NT2/D1 (cell line): Measurements from ENCODE around the gene RANGAP1.
"Not testable (repeated sequence)": the region's sequence is repeated elsewhere in the genome, so short reads cannot be mapped to it uniquely, and the experiment has no call there.

Source experiments
- DNase-seq: peaks from one replicate; pipeline ENCODE4 v3.0.0-alpha.2; 2011; ENCODE audit warnings: low read depth, low spot score
- H3K27me3 ChIP-seq: 2 replicates; pipeline ENCODE4 v1.6.0; 2011; ENCODE audit warnings: mild to moderate bottlenecking; ENCODE audit not compliant: insufficient read length, insufficient read depth
- H3K36me3 ChIP-seq: 2 replicates; pipeline ENCODE4 v1.6.1; 2011; ENCODE audit warnings: mild to moderate bottlenecking, low read length, mixed read lengths; ENCODE audit not compliant: insufficient read depth, insufficient read length
- H3K4me1 ChIP-seq: 2 replicates; pipeline ENCODE4 v1.5.1; 2011; ENCODE audit not compliant: insufficient read depth, insufficient read length
- H3K4me3 ChIP-seq: 2 replicates; pipeline ENCODE4 v1.5.1; 2011; ENCODE audit warnings: low read depth; ENCODE audit not compliant: insufficient read length
- H3K9ac ChIP-seq: 2 replicates; pipeline ENCODE4 v1.6.0; 2011; ENCODE audit warnings: low read depth; ENCODE audit not compliant: insufficient read length
- H3K9me3 ChIP-seq: 2 replicates; pipeline ENCODE4 v1.5.1; 2011; ENCODE audit warnings: mild to moderate bottlenecking, low read length; ENCODE audit not compliant: insufficient read depth
- SUZ12 ChIP-seq: IDR thresholded peaks from 2 replicates; pipeline ENCODE4 v1.6.1; 2011; ENCODE audit not compliant: insufficient read length, insufficient read depth; ENCODE audit errors: extremely low read depth
- YY1 ChIP-seq: IDR thresholded peaks from 2 replicates; pipeline ENCODE4 v1.6.1; 2011; ENCODE audit not compliant: insufficient read length, insufficient read depth
- ZNF274 ChIP-seq: IDR thresholded peaks from 2 replicates; pipeline ENCODE4 v1.6.1; 2011; ENCODE audit warnings: mild to moderate bottlenecking, low read depth, low read length

The RANGAP1 gene

DNA sequence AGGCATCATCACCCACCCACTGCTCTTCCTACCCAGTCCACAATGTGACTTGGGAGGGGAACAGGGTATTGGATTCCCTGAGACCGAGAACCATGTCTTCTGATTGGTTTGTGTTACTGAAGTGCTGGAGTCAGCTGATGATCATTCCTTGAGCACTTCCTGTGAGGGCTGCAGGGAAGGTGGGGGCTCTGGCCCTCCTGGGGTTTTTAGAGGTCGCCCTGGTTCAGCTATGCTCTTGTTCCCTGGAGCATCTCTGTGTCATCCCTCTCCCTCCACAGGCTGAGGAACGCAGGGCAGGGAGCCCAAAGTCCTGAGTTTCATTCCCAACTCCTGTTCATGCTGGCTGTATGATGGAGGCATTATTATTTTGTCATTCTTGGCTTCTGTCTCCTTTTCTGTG lies 22.1 kb upstream of the RANGAP1 start:
- H3K4me3 ChIP-seq = no peak overlapping the region
- no peaks in the 10 kb centered on the region for H3K27me3 ChIP-seq
- H3K36me3 ChIP-seq = peaks cover 30% of the 10 kb centered on the region
- no peak for DNase-seq
- H3K9me3 ChIP-seq = no peaks in the 10 kb centered on the region
- H3K4me1 ChIP-seq = peaks cover 11% of the 10 kb centered on the region
- TF ChIP-seq ZNF274 (no peak), YY1 (no peak)
- no peak overlapping the region for H3K9ac ChIP-seq

DNA sequence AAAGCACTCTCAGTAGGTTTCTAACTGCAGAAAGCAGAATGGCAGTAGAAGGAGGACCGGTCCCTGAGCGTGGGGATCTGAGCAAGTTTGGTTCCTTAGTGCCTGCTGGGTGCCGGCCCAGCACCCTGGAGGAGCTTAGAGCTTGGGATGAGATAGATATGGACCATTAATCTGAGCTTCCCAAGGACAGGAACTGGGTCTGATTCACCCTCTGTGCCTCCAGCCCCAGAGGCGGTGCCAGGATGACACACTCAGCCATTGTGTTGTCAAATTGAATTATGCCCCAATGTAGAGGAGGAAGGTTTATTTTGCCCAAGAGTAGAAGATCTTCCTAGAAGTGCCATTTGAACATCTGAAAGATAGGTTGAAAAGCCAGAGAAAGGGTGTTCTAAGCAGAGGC lies 19.7 kb upstream of the RANGAP1 start:
- no peaks in the 10 kb centered on the region for H3K27me3 ChIP-seq

GRCh38 chr22:41302811-41303210 lies 16.8 kb upstream of the RANGAP1 start:
- peaks cover 12% of the 10 kb centered on the region for H3K36me3 ChIP-seq
- H3K9me3 ChIP-seq = no peaks in the 10 kb centered on the region
- peak overlapping the region; percentile 59 for H3K4me3 ChIP-seq
- peaks cover 8% of the 10 kb centered on the region for H3K4me1 ChIP-seq
- DNase-seq = no peak
- H3K27me3 ChIP-seq = no peaks in the 10 kb centered on the region
- no peak for TF ChIP-seq ZNF274
- TF ChIP-seq YY1 = no peak
- no peak for TF ChIP-seq SUZ12
- H3K9ac ChIP-seq = peak overlapping the region; percentile 85

More for the DNA sequence above, 19.7 kb upstream of the RANGAP1 start:
- no peak overlapping the region for H3K9ac ChIP-seq
- TF ChIP-seq ZNF274 = no peak
- no peak for TF ChIP-seq YY1
- no peak for TF ChIP-seq SUZ12
- H3K4me3 ChIP-seq = no peak overlapping the region
- no peaks in the 10 kb centered on the region for H3K9me3 ChIP-seq
- no peak for DNase-seq
- peaks cover 8% of the 10 kb centered on the region for H3K4me1 ChIP-seq
- peaks cover 30% of the 10 kb centered on the region for H3K36me3 ChIP-seq

- DNase-seq = no peak
- Histone ChIP-seq H3K4me1 (peaks cover 5% of the 10 kb centered on the region), H3K9me3 (no peaks in the 10 kb centered on the region), H3K4me3 (peak overlapping the region; percentile 59), H3K27me3 (no peaks in the 10 kb centered on the region), H3K9ac (peak overlapping the region; percentile 85), H3K36me3 (peaks cover 6% of the 10 kb centered on the region)
- TF ChIP-seq SUZ12 = no peak
- no peak for TF ChIP-seq ZNF274
These were observed 16.2 kb upstream of the RANGAP1 start for GRCh38 chr22:41302021-41302767.

GRCh38 chr22:41301085-41302020 lies 15.4 kb upstream of the RANGAP1 start, which contains the start of gene ZC3H7B:
Gene ZC3H7B, plus strand, starts transcription at chr22:41301525. Its CDS starts 19,136 bp downstream, at chr22:41320661.
- no peaks in the 10 kb centered on the region for H3K9me3 ChIP-seq
- peak within 1 kb of the TSS; percentile 59 for H3K4me3 ChIP-seq
- peak within 1 kb of the TSS; percentile 85 for H3K9ac ChIP-seq
- TF ChIP-seq ZNF274 = no peak
- TF ChIP-seq YY1 = no peak
- no peak for TF ChIP-seq SUZ12
- peaks cover 2% of the 10 kb centered on the region for H3K4me1 ChIP-seq
- peak; percentile 57 for DNase-seq
- H3K36me3 ChIP-seq = peaks cover 6% of the 10 kb centered on the region
- H3K27me3 ChIP-seq = no peaks in the 10 kb centered on the region

DNA sequence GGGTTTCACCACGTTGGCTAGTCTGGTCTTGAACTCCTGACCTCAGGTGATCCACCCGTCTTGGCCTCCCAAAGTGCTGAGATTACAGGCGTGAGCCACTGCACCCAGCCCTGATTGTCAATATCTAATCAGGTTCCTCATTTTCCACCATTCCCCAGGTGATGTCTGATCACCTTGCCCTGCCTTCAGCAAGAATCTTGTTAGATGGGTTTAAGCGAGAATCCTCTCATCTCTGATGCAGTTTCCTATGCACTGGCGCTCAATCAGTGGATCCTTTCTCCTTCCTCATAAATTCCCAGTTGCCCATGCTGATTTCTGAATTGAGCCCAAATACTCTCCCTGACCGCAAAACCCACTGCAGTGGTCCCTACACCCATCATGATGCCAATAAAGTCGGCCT lies 14.7 kb upstream of the RANGAP1 start:
- peaks cover 2% of the 10 kb centered on the region for H3K4me1 ChIP-seq
- H3K27me3 ChIP-seq = no peaks in the 10 kb centered on the region
- TF ChIP-seq ZNF274 (no peak), YY1 (no peak), SUZ12 (no peak)
- H3K9ac ChIP-seq = no peak overlapping the region
- no peaks in the 10 kb centered on the region for H3K9me3 ChIP-seq
- peaks cover 6% of the 10 kb centered on the region for H3K36me3 ChIP-seq
- H3K4me3 ChIP-seq = no peak overlapping the region
- no peak for DNase-seq

- Histone ChIP-seq H3K4me1 (no peaks in the 10 kb centered on the region), H3K9me3 (no peaks in the 10 kb centered on the region), H3K9ac (no peak overlapping the region), H3K36me3 (no peaks in the 10 kb centered on the region), H3K27me3 (no peaks in the 10 kb centered on the region), H3K4me3 (no peak overlapping the region)
- no peak for DNase-seq
- TF ChIP-seq ZNF274 = no peak
- no peak for TF ChIP-seq YY1
- no peak for TF ChIP-seq SUZ12
These were observed 11.1 kb upstream of the RANGAP1 start for GRCh38 chr22:41296826-41297667.

DNA sequence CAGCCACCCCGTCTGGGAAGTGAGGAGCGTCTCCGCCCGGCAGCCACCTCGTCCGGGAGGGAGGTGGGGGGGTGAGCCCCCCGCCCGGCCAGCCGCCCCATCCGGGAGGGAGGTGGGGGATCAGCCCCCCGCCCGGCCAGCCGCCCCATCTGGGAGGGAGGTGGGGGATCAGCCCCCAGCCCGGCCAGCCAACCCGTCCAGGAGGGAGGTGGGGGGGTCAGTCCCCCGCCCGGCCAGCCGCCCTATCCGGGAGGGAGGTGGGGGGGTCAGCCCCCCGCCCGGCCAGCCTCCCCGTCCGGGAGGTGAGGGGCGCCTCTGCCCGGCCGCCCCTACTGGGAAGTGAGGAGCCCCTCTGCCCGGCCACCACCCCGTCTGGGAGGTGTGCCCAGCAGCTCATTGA lies 8.8 kb upstream of the RANGAP1 start:
- H3K4me1 ChIP-seq, H3K27me3 ChIP-seq, DNase-seq, H3K9ac ChIP-seq, H3K4me3 ChIP-seq, H3K9me3 ChIP-seq, H3K36me3 ChIP-seq: not testable (repeated sequence)
